NCI-H1092 (cell line): ENCODE results near the gene PLSCR2.
"Not testable (repeated sequence)": the region's sequence is repeated elsewhere in the genome, so short reads cannot be mapped to it uniquely, and the experiment has no call there.

ENCODE experiments used
- DNase-seq: peaks from one replicate; lab custom pipeline; 2025; lab: John Stamatoyannopoulos, UW

Gene PLSCR2

DNA sequence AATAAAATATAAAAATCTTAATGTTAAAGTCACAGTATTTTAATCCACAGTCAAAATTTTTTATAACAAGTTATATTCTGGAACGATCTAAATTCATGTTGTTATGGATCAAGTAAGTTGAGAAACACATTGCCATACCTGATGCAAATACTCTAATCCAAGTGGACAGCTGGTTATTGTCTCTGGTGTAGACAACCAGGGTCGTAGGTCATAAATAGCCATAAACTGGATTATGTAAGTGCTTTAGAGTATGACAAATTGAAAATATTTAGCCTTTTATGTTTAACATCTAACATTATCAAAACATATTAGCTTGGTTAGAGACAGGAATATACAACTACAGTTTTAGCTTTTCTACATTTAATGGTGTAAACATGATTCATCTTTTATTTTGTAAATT is 53.0 kb downstream of the PLSCR2 start:
- no peak for DNase-seq

GRCh38 chr3:146414010-146414409 is 55.4 kb downstream of the PLSCR2 start:
- DNase-seq = no peak

- not testable (repeated sequence) for DNase-seq
These were observed 56.6 kb downstream of the PLSCR2 start for GRCh38 chr3:146412711-146413110.

GRCh38 chr3:146407956-146408355 is 61.4 kb downstream of the PLSCR2 start:
- DNase-seq = no peak

DNA sequence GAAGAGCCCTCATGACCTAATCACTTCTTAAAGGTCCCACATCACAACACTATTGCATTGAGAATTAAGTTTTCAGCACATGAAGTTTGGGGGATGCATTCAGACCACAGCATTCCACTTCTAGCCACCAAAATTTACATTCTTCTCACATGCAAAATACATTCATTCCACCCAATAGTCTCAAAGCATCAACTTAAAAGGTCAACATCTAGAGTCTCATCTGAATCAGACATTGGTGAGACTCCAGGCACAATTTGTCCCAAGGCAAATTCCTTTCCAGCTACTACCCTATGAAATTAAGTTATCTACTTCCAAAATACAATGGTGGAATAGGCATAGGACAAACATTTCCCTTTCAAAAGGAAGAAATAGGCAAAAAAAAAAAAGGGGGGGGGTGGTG is 64.9 kb downstream of the PLSCR2 start:
- DNase-seq = no peak

DNA sequence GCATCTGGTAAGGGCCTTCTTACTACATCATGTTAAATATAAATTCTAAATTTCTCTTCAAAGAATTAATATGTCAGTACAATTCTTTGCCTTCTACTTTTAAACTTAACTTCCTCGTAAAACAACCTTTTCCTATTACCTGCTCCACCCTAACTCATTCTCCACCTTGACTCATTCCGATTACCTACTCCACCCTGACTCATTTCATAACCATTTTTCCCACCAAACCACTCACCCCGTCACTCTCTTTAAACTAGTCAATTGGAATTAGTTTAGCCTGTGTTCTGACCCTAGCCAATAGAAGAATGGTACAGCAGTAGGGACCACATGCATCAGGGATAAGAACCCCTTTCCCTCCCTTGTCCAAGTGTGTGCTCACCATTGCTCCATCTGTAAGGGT is 65.6 kb downstream of the PLSCR2 start:
- DNase-seq = no peak

- no peak for DNase-seq
These were observed 72.6 kb downstream of the PLSCR2 start for GRCh38 chr3:146396792-146397191.

DNA sequence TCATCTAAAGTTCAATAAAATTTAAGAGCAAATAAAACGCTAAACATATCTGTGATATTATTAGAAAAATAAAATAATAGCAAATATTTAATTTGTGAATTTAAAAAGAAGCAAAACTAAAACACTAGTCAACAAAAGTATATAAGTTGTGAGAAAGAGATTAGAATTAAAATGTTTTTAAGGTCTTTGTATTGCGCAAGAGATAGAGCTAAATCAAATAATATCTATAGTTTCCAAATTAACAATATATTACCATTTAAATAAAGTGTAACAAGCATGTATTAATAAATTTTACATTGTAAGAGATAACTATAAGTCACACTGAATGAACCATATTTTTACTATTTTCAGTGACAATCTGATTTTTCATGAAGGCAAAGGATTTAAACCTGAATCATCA is 74.2 kb downstream of the PLSCR2 start:
- no peak for DNase-seq

GRCh38 chr3:146390957-146391356 is 78.4 kb downstream of the PLSCR2 start:
- DNase-seq = no peak

DNA sequence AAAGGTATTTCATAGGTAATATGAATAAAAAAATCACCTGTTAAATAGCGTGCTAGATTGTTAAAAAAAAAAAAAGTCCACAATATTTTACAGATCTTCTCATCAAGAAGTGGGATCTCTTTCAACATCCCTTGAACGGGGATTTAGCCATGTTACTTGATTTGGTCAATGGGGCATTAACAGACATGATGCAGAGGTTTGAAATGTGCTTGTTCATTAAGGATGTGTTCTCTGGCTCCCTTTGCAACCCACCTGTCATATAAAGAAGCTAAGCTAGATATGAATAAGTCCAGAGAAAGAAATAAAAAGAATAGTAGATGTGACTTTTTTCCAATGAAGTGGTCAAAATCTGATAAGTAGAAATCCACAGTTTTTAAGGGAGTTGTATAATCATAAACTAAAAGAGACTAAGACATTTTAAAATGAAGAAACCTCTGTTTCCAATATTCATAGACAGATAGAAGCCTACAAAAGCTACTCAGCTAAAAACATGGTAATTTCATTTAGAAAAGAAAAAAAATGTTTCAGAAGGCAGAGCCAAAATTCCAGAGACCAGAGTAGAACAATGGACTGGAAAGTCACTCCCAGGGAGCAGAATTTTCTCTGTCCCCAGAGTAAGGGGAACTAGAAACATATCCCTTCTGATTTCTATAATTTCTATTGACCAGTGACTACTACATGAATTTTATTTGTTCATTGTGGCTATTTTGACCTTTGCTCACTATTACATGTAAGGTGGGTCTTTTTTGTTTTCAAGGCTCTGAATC is 79.2 kb downstream of the PLSCR2 start:
- no peak for DNase-seq

GRCh38 chr3:146387566-146387965 is 81.8 kb downstream of the PLSCR2 start:
- no peak for DNase-seq

DNA sequence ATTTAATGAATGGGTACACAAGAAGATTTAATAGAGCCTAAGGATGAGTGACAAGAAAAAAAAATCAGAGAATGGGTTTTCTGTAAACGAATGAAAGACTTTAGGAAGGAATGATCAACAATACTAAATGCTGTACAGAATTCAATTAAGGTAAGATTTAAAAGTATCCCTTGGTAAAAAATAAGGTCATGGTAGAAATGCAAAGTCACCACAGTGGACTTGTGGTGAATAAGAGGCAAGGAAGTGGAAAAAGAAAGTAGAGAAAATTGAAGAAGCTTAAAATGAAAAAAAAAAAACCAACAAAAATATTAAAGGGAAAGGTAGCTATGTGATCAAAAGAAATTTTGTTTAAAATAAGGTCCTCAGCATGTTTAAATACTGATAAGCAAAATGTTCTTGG is 82.4 kb downstream of the PLSCR2 start:
- no peak for DNase-seq

- no peak for DNase-seq
These were observed 84.6 kb downstream of the PLSCR2 start for GRCh38 chr3:146384786-146385185.
